NCI-H2227 (cell line): Measurements from ENCODE around the gene NEMP1.
"Not testable (repeated sequence)": the region's sequence is repeated elsewhere in the genome, so short reads cannot be mapped to it uniquely, and the experiment has no call there.

Source experiments
- DNase-seq: peaks from one replicate; lab custom pipeline; 2025; ENCODE audit not compliant: unreplicated experiment; lab: John Stamatoyannopoulos, UW

Gene NEMP1

DNA sequence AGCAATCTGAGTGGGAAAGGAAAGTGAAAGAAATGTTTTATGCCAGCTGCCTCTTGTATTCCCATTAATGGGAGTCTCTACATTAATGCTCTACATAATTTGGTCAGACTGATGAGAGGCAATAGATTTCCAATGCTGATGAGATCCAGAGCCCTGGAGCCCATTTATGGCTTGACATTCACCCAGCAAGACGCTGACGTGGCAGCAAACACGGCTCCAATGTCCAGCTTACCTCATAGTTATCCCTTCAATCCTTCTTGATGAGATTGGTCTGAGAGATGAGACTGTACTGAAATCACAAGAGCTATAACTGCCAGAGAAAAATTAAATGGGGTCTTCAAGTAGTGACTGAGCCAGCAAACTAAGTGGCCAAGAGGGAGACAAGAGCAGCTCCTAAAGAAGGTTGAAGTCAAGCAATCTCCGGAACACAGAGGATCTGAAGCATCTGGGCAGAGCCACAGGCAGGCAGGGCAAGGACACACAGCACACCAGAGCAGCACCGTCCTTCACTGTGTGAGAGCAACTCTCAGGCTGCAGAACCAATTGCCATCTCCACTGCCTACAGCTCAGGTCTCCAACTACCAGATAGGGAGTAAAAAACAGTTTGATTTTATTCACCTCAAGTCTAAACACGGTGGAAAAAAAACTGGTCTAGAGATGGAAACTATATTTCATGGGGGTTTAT, 21.4 kb downstream of the NEMP1 start:
- no peak for DNase-seq

DNA sequence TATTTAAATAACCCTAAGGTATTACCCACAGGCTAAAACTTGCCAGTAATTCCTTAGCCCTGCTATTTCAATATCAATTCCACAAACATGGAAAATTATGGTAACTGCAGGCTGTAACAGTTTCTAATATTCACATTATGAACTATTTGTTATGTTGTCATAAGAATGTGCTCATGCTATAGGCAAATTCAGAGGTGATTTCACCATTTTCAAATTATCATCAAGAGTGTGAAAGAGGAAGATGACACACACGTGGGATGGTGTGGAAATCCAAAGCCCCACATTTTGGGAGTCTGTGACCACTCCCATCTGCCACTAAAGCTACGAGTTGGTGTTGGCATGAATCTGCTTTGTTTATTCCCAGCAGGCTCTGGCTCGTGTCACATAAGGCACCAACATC, 22.8 kb downstream of the NEMP1 start:
- no peak for DNase-seq

DNA sequence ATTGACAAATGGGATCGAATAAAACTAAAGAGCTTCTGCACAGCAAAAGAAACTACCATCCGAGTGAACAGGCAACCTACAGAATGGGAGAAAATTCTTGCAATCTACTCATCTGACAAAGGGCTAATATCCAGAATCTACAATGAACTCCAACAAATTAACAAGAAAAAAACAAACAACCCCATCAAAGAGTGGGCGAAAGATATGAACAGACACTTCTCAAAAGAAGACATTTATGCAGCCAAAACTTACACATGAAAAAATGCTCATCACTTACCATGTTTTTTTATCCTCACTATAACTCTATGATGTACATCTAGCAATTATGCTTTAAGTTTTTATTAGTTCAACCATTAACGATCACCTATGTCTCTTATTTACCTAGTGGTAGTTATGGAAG, 24.7 kb downstream of the NEMP1 start:
- DNase-seq = not testable (repeated sequence)

DNA sequence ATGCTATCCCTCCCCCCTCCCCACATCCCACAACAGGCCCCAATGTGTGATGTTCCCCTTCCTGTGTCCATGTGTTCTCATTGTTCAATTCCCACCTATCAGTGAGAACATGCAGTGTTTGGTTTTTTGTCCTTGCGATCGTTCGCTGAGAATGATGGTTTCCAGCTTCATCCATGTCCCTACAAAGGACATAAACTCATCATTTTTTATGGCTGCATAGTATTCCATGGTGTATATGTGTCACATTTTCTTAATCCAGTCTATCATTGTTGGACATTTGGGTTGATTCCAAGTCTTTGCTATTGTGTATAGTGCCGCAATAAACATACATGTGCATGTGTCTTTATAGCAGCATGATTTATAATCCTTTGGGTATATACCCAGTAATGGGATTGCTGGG, 25.4 kb downstream of the NEMP1 start:
- not testable (repeated sequence) for DNase-seq

DNA sequence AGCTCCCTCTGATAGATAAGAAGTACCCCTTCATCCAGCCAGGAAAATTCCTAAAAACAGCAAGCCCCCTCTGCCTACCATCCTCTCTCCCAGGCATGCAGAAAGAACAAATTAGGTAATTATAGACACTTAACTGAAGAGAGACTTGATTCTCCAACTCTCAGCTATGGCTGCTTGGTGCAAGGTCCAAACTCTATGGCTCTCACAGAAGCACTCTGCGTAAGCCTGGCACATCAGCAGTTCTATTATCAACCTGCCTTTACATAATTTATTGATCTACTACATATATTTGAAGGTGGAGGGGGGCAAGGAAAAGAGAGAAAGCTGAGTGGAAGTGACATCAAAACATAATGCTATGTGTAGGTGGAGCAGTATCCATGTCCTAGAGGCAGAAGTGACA, 27.6 kb downstream of the NEMP1 start:
- DNase-seq = no peak

DNA sequence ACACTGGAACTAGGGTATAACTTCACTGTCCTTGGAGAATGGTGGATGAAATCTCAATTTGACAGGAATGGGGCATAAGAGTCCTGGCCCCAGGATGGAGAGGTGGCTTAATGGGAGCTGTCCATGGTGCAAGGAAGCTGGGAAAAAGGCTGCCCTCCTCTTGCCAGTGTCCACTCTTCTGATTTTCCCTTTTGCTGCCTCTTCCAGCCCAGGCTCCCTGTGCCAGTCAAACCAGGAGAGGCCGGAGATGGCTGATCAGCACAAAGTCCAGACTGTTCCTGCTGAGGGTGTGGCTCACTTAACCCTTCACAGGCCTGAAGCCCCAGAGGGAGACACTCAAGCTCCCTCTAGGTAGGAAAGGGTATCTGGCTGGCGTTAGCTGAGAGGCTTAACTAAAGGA, 28.7 kb downstream of the NEMP1 start, which contains the start of gene MYO1A:
Gene MYO1A, minus strand, starts transcription at position 240 of the 400 bp plus-strand sequence. CDS start 1,806 bp downstream, outside the sequence.
- DNase-seq = no peak

DNA sequence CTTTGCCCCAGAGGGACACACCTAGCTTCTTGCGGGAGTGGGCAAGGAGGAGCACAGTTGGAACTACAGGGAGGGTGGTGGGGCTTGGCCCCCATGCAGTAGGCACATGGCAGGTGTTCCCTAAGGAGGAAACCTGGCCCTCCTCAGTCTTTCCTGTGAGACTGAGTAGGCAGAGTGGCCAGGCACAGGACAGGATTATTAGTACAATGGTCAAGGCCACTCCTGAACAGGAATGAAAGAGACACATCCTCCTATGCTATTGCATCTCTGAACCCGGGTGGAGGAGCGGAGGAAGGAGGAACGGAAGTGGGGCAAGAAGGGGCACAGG, 29.5 kb downstream of the NEMP1 start:
- no peak for DNase-seq

DNA sequence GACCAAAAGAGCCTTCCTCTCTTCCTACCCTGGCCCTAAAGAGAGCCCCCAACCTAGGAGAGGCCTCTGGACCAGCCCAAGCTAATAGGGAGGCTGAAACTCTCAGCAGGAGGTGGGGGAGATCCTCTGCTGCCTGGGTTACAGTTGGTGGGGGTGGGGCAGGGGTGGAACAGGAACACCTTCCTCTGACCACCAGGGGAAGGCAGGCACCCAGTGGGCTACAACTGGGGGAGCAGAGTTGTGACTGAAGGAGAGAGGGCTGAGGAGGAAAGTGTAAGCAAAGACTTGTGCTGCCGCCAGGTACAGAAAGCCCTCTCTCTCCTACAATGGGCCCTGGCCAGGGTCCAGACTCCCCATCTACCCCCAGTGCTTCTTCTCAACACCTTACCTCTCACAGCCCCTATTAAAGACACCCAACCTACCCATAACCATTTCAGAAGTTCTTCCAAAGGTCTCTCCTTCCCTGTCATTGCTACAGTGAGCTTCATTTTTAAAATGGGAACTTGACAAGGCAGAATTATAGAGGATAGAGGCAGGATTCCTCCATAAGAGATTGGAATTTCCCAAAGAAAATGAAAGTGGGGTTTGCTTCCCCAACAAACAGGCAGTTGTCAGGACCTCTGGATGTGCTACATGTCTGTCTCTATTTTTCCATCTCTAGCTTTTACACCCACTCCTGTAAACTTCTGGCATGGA, 30.0 kb downstream of the NEMP1 start:
- DNase-seq = no peak

DNA sequence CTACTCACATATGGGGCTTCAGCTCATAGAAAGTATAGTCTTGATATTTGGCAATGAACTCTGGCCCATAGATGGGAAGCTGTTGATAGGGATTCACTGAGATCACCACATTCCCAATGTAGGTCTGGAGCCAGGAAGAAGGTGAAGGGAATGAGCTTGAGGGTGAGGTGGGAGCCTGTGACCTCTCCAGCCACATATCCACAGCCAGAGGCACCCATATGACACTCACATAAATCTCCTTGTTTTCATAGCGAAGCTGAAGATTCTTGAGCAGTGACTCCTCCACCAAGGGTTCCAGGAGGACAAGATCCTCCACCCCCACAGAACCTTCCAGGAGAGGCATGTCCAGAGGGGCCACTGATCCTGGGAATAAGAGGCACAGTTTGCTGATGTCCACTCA, 30.6 kb downstream of the NEMP1 start:
- DNase-seq = no peak

DNA sequence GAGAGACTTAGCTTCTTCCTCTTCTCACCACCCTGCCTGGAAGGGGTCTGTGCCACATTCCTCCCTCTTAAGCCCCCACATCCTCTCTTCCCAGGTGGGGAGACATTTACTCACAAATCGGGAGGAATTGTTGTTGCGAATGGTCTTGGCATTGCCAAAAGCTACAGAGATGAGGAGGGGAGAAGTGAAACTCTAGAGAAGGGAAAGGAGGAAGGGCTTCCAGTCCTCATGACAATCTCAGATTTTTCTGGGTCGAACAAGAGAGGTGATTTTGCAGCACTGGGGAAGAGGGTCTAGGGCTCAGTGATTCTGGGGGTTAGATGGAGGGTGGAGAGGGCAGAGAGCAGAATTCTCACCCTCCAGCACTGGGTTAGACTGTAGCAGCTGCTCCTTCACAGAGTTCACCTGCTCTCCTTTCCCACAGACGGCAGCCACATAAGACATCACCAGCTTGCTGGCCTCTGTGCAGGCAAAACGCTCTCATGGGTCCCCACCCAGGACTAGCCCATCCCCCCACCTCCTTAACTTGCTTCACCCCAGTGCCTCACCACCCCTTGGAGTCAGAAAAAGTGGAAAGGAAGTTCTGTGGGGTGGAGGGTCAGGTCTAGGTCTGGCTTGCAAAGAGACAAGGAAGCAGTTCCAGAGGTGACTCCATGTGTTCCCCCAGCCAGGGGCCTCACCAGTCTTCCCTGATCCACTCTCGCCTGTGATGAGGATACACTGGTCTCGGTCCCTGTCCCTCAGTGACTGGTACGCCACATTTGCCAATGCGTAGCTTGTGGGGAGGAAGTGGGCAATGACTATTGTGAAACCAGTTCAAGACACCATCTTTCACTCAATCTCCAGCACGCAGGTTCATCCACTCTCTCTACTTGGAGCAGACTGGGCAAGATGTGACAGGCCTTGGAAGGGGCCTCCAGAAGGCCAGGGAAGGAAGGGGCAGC, 31.4 kb downstream of the NEMP1 start:
- no peak for DNase-seq

DNA sequence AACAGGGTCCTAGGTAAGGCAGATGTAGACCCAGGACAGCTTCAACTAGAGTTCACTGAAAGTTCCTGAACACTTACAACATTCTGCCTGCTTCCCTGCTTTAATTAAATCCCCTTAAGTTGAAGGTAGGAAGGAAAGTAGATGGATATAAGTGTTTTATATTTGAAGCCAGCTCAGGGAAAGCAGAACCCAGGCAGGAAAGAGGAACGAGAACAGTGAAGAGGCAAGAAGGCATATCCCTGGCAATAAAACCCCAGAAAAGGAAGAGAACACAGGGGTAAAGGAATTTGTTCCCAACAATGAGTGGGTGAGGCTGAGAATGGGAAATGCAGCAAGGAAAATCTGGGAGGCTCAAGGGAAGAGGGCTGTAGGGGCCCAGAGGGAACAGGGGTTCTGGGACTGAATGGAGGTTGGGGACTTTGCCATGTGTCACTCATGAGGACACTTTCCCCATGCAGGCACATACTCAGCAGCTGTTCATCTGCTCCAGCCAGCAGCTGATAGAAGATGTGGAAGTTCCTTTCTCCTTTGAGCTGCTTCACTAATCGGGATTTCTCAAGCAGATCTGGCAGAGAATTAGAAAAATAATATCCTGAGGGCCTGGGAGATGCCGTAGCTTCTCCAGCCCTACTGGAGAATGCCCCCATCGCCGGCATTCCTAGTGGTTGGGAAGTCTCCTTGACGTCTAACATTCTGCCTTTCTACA, 32.4 kb downstream of the NEMP1 start:
- DNase-seq = no peak

DNA sequence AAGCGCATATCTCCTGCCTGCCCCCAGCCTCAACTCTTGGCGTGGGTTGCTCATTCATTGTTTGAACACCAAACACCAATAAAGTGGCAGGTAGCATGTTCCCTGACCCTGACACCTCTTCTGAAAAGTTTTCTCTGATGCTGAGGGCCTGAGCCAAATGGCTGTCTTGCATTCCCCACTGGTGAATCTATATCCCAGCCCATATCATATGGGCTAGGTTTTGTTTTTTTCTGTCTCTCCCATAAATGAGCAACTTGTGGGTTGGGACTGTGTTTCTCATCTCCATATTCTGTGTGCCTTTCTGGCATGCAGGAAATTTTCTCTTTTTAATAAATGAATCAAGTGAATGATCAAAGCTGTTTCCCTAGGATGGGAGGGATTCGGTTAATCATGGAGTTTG, 33.7 kb downstream of the NEMP1 start:
- DNase-seq = no peak

DNA sequence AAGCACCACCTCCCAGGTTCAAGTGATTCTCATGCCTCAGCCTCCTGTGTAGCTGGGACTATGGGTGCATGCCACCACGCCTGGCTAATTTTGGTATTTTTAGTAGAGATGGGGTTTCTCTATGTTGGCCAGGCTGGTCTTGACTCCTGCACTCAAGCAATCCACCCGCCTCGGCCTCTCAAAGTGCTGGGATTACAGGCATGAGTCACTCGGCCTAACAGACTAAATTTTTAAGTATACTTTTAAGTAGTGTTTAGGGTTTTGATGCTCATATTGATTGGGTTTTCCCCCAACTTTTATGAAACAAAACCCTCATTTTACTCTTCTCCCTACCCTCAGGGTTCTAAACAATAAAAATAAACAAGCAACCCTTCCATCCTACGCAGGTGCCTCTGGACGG, 34.1 kb downstream of the NEMP1 start:
- DNase-seq = no peak

DNA sequence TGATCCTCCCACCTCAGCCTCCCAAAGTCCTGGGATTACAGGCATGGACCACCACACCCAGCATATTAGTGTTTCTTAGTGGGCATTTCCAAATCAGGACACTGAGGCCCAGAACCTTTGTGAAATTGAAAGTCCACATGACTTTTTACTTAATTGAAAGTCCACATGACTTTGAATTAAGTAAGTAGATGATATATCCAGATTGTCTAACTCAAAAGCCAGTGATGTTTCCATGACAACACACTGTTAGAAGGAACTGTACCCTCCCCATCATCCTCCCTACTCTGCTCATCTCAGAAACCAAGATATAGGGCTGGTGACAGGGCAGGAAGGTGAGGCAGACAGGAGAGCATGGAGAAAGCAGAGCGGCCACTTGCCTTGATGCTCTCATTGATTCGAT, 35.9 kb downstream of the NEMP1 start:
- DNase-seq = no peak

DNA sequence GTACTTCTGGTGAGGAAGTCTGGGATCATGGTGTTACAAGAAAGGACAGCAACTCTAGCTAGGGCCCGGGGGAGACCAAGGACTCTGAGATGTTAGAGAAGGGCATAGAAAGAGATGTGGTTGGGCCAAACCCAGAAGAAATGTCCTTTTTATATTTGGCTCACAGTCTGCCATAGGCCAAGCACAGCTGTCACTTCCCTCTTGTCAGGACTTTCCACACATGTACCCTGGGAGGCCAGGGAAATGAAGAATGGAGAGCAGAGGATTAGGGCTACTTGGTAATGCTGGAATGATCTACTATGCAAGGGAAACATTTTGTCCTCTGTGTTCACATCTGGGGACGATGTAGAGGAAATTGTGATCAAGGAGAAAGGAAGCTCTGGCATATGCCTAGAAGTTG, 37.8 kb downstream of the NEMP1 start:
- DNase-seq = no peak

DNA sequence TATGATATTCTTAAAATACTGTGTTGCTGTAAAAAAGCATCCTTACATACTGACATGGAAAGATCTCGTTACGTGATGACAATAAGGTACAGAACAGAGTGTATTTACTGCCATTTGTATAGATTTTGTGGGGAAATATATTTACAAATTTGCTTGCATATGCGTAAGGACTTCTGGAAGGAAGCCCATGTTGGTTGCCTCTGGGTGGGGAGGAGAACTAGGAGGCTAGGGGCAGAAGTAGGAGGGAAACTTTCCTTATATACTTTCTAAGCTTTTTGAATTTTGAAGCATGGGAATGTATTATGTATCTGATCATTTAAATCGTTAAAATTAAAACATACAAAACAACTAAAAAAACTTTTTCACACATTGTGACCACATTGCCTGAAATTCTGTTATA, 38.4 kb downstream of the NEMP1 start:
- DNase-seq = no peak

DNA sequence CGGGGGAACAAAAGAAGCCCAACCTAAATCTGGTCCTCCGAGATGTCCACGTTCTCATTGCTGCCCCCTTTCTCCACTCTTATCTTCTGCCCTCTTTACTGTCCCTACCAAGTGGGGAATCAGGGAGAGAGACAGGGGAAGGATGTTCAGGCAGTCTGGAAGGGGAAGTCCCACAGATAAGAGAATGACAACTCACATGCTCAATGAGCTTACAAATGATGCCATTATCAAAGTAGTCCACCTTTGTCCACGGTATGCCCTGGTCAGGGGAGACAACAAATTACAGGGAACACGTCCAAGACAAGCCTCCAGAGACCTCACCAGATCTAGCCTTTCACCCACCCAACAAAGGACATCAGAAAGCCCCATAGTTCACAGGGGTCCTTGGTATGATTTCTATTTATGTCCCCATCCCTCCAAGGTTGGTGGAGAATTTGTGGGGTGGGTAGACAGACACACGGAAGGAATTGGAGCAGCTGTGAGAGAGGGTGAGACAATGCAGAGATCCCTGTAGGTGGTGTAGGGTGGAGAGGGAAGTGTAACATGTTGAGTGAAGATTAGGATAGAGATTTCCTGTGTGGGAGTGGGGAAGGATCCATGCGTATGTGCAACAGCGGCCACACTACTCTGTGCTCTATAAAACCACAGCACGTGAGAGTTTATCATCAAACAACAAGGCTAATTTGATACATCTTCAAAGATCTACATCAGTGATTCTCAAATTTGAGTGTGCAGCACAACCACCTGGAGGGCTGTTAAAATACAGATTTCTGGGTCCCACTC, 39.4 kb downstream of the NEMP1 start:
- no peak for DNase-seq

DNA sequence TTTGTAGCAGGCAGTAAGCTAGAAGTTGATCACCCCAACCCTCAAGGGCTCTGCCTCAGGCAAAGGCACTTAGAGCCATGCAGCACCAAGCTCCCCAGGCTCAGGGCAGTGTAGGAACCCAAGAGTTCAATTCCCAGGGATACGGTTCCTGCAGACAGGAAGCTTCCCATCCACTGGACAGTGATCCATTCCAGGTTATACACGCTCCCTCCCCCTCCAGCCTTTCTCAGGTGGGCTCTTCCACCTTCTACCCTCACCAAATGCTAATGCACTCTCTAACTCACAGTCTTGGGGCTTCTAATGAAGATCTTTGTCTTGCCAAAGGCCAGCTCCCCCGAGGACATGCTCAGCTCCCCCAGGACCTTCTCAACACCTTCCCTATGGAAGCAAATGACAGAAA, 41.3 kb downstream of the NEMP1 start:
- no peak for DNase-seq

DNA sequence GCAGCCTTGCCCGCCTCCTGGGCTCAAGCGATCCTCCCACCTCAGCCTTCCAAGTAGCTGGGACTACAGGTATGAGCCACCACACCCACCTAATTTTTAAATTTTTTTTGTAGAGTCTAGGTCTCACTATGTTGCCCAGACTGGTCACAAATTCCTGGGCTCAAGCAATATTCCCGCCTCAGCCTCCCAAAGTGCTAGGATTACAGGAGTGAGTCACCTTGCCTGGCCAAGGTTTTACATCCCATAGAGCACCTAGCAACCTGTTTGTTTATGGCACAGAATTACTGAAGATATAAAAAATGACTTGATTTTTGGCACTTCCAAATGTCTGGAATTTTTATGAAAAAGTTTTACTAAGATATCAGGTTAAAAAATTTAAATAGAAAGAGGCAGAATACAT, 45.2 kb downstream of the NEMP1 start:
- DNase-seq = no peak

DNA sequence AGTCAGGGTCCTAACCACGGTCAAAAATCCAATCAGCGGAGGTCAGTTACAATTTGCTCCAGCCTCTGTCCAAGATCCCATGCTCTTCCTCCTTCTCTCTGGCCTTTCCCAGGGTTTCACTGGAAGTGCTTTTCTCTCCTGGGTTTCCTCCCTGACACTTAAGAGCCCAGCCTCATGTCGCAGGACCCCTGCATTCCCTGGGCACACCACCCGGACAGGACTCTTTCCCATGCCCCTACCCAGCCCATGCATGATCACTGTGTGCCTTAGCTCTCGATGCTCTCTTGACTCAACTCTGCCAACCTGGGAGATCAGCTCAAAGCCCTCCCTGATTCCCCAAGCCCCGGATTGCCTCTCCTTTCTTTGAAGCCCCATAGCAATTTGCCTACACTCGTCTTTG, 46.8 kb downstream of the NEMP1 start:
- no peak for DNase-seq
